Lung (tissue), 12 donors: ENCODE data around the gene ADCY2. TPM values are rescaled to one million over a fixed set of nuclear protein-coding genes. Genes with fewer than 3 reads are reported as not detected.

Experiments used
- ATAC-seq: fragments of 200-7000 bp; cut with Tn5 transposase; one replicate; pipeline ENCODE4 v1.9.1; 2020; ENCODE audit warnings: moderate number of reproducible peaks; ENCODE audit not compliant: insufficient read depth, low FRiP score
- DNase-seq, 3 donors: peaks; one replicate each; pipeline ENCODE4 v3.0.0-alpha.2; 2013 to 2017
- H3K27ac ChIP-seq, 2 donors: one replicate each; pipeline ENCODE4 v1.5.1; 2013; ENCODE audit warnings: mild to moderate bottlenecking in 2 of 2, moderate library complexity in 2 of 2, control low read depth in 1 of 2, inconsistent platforms in 1 of 2, low read depth in 1 of 2, low read length in 1 of 2
- H3K27me3 ChIP-seq, 3 donors: one replicate each; pipeline ENCODE4 v1.5.1; 2013; ENCODE audit warnings: low read length in 2 of 3; ENCODE audit not compliant: control insufficient read depth in 3 of 3, insufficient read depth in 3 of 3
- H3K36me3 ChIP-seq, 4 donors: one replicate each; pipeline ENCODE4 v1.5.1; 2013; ENCODE audit warnings: low read length in 4 of 4, mild to moderate bottlenecking in 1 of 4, moderate library complexity in 1 of 4; ENCODE audit not compliant: control insufficient read depth in 4 of 4, insufficient read depth in 4 of 4
- H3K4me1 ChIP-seq, 5 donors: one replicate each; pipeline ENCODE4 v1.5.1; 2013; ENCODE audit warnings: low read length in 5 of 5, mild to moderate bottlenecking in 2 of 5, moderate library complexity in 1 of 5; ENCODE audit not compliant: control insufficient read depth in 5 of 5, insufficient read depth in 5 of 5
- H3K4me3 ChIP-seq: one replicate; pipeline ENCODE4 v1.5.1; 2013; ENCODE audit warnings: mild to moderate bottlenecking, control low read depth, moderate library complexity
- H3K9ac ChIP-seq, 2 donors: one replicate each; pipeline ENCODE4 v1.5.1; 2013; ENCODE audit warnings: low read length in 2 of 2, control low read depth in 1 of 2; ENCODE audit not compliant: insufficient read depth in 1 of 2
- H3K9me3 ChIP-seq, 4 donors: one replicate each; pipeline ENCODE4 v1.5.1; 2013; ENCODE audit warnings: low read length in 3 of 4, mild to moderate bottlenecking in 1 of 4, moderate library complexity in 1 of 4; ENCODE audit not compliant: control insufficient read depth in 4 of 4, insufficient read depth in 3 of 4
- CTCF ChIP-seq: IDR thresholded peaks from 2 replicates; pipeline ENCODE4 v1.5.1; 2012; ENCODE audit warnings: mild to moderate bottlenecking; ENCODE audit errors: control extremely low read depth, extremely low read depth
- WGBS, 2 donors: extraction: QIAGEN DNeasy Blood & Tissue Kit; methylation state at CpG; one replicate each; pipeline ENCODE4 v1.1.7; 2013; 5-methylcytosine and 5-hydroxymethylcytosine counted together
- polyA plus RNA-seq, 2 donors: library from polyadenylated mRNA; stranded (reverse); fragments of 200-250 nt; gene quantifications; one replicate each; pipeline ENCODE4 v1.2.1, GENCODE V29; 2013
- total RNA-seq, 2 donors: library from RNA; depleted of rRNA in 1 of 2; stranded (reverse); fragments of >200 nt in 1 of 2; gene quantifications; one replicate each; pipeline ENCODE4 v1.2.1, GENCODE V29; 2014 to 2021
- donor health status: control.
- donor health status: control.
- donor health status: Bipolar disorder and iron deficiency.
- donor health status: healthy.
- donor health status: DM: yes; HTN: yes; CAD: no.

The ADCY2 gene
- total and polyA plus RNA-seq, 4 donors: 0.10 to 3.5 (median 0.84) TPM

- DNase-seq: no peak
- Histone ChIP-seq H3K27ac (no peak overlapping the region), H3K4me1 (no peaks in the 10 kb centered on the region), H3K9me3 (no peaks in the 10 kb centered on the region), H3K36me3 (no peaks in the 10 kb centered on the region), H3K4me3 (no peak overlapping the region), H3K27me3 (no peaks in the 10 kb centered on the region), H3K9ac (no peak overlapping the region)
- ATAC-seq: no peak
- WGBS, 2 donors: 90 to 93% methylated on average over 1 of the region's 1 CpG
- no peak for TF ChIP-seq CTCF
Measured at GRCh38 chr5:7437836-7438235, 41.9 kb downstream of the ADCY2 start.

- Histone ChIP-seq H3K4me1 (no peaks in the 10 kb centered on the region), H3K9me3 (no peaks in the 10 kb centered on the region), H3K27me3 (no peaks in the 10 kb centered on the region), H3K36me3 (no peaks in the 10 kb centered on the region), H3K9ac (no peak overlapping the region), H3K27ac (no peak overlapping the region), H3K4me3 (no peak overlapping the region)
- ATAC-seq: no peak
- WGBS, 2 donors: 52 to 53% methylated on average over 2 of the region's 2 CpGs
- no peak for DNase-seq
- TF ChIP-seq CTCF: no peak
Measured at GRCh38 chr5:7445068-7445467, 49.1 kb downstream of the ADCY2 start.

- no peak overlapping the region for H3K4me3 ChIP-seq
- WGBS, 2 donors: 71 to 76% methylated on average over 2 of the region's 2 CpGs
- no peaks in the 10 kb centered on the region for H3K9me3 ChIP-seq
- no peaks in the 10 kb centered on the region for H3K36me3 ChIP-seq
- no peak for TF ChIP-seq CTCF
- no peak overlapping the region for H3K27ac ChIP-seq
- ATAC-seq: no peak
- no peaks in the 10 kb centered on the region for H3K27me3 ChIP-seq
- H3K4me1 ChIP-seq: no peaks in the 10 kb centered on the region
- H3K9ac ChIP-seq: no peak overlapping the region
- DNase-seq: no peak
Measured at GRCh38 chr5:7445831-7446230, 49.9 kb downstream of the ADCY2 start.

GRCh38 chr5:7446913-7447312 lies 51.0 kb downstream of the ADCY2 start:
- Histone ChIP-seq H3K36me3 (no peaks in the 10 kb centered on the region), H3K4me3 (no peak overlapping the region), H3K27me3 (no peaks in the 10 kb centered on the region), H3K4me1 (no peaks in the 10 kb centered on the region), H3K9me3 (no peaks in the 10 kb centered on the region), H3K9ac (no peak overlapping the region), H3K27ac (no peak overlapping the region)
- no peak for TF ChIP-seq CTCF
- DNase-seq: no peak
- WGBS, 2 donors: 88 to 91% methylated on average over 8 of the region's 8 CpGs
- ATAC-seq: no peak
